ENCODE measurements around the gene PURB.

GRCh38 chr7:44881066-44881600 lies 4.2 kb downstream of the PURB start:
- no peak for TF ChIP-seq EZH2phosphoT487 (IDR thresholded peaks at IDR 0.05; ENCODE audit: insufficient read depth, low read depth)
- TF ChIP-seq EZH2 (IDR thresholded peaks at IDR 0.05; ENCODE audit: insufficient read depth, poor library complexity, severe bottlenecking): no peak
